Glutamatergic neuron (in vitro differentiated cells): ENCODE data around the gene UTP18. TPM values are rescaled to one million over a fixed set of nuclear protein-coding genes. Genes with fewer than 3 reads are reported as not detected.

Source experiments
- DNase-seq: peaks from one replicate; pipeline ENCODE4 v3.0.0; 2022
- H3K27ac Mint-ChIP-seq: one replicate; pipeline ENCODE4 v1.8.0; 2020; ENCODE audit warnings: mild to moderate bottlenecking, mixed read lengths, inconsistent platforms; ENCODE audit not compliant: unreplicated experiment
- H3K27me3 Mint-ChIP-seq: one replicate; pipeline ENCODE4 v1.8.0; 2020; ENCODE audit warnings: mild to moderate bottlenecking, moderate library complexity, mixed read lengths, inconsistent platforms; ENCODE audit not compliant: unreplicated experiment
- H3K36me3 Mint-ChIP-seq: one replicate; pipeline ENCODE4 v1.8.0; 2020; ENCODE audit warnings: mild to moderate bottlenecking, mixed read lengths, inconsistent platforms; ENCODE audit not compliant: unreplicated experiment
- H3K4me1 Mint-ChIP-seq: one replicate; pipeline ENCODE4 v1.8.0; 2020; ENCODE audit warnings: mild to moderate bottlenecking, low read depth, mixed read lengths, inconsistent platforms; ENCODE audit not compliant: unreplicated experiment
- H3K4me3 Mint-ChIP-seq: one replicate; pipeline ENCODE4 v1.8.0; 2020; ENCODE audit warnings: mild to moderate bottlenecking, mixed read lengths, inconsistent platforms; ENCODE audit not compliant: unreplicated experiment
- H3K9me3 Mint-ChIP-seq: one replicate; pipeline ENCODE4 v1.8.0; 2020; ENCODE audit warnings: mild to moderate bottlenecking, moderate library complexity, mixed read lengths, inconsistent platforms; ENCODE audit not compliant: unreplicated experiment
- CTCF ChIP-seq: fragments of 200-600 bp; sonication (generic); IDR thresholded peaks from one replicate; pipeline ENCODE4 v1.5.0; 2021; ENCODE audit not compliant: partially characterized antibody, unreplicated experiment
- total RNA-seq: library from RNA; stranded (reverse); fragmentation: NEBNext Ultra II Directional; extraction: Animal tissue kit (Norgen Biotek cat#: 25700); gene quantifications from one replicate; pipeline ENCODE4 v1.2.1, GENCODE V29; 2021; ENCODE audit not compliant: unreplicated experiment

Gene UTP18
- total RNA-seq, 1 donor from 2014 or later, result 23.9 TPM

- Mint-ChIP-seq H3K27me3 (no peaks in the 10 kb centered on the region), H3K4me1 (no peaks in the 10 kb centered on the region), H3K9me3 (no peaks in the 10 kb centered on the region), H3K27ac (no peak overlapping the region), H3K4me3 (no peak overlapping the region), H3K36me3 (no peaks in the 10 kb centered on the region)
- no peak for DNase-seq
- no peak for TF ChIP-seq CTCF
Observed at GRCh38 chr17:51245535-51245934, 14.8 kb upstream of the UTP18 start.

DNA sequence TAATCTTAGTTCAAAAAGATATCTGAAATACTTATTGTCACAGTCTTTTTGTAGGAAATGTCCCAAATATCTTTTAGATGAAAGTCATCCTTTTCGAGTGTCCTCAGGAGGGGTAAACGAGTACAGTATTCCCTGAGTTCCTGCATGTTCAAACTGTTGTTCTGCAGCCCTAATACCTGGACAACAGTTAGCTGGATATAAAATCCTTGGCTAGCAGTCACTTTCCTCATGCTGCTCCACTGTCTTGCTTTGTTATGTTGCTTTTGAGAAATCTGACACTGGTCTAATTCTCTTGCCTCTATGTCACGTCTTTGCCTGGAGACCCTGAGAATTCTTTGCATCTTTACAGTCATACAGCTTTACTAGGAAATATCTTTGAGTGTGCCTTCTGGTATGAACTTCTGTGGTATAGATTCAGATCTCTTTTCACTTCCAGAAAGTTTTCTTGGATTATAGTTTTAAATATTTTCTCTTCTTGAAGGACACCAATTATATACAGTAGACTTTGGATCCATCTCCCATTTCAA lies 10.0 kb upstream of the UTP18 start:
- DNase-seq, result no peak
- H3K4me3 Mint-ChIP-seq, result no peak overlapping the region
- TF ChIP-seq CTCF, result no peak
- H3K4me1 Mint-ChIP-seq, result no peaks in the 10 kb centered on the region
- H3K27ac Mint-ChIP-seq, result no peak overlapping the region
- peaks cover 5% of the 10 kb centered on the region for H3K36me3 Mint-ChIP-seq
- H3K9me3 Mint-ChIP-seq, result no peaks in the 10 kb centered on the region
- peaks cover 2% of the 10 kb centered on the region for H3K27me3 Mint-ChIP-seq

DNA sequence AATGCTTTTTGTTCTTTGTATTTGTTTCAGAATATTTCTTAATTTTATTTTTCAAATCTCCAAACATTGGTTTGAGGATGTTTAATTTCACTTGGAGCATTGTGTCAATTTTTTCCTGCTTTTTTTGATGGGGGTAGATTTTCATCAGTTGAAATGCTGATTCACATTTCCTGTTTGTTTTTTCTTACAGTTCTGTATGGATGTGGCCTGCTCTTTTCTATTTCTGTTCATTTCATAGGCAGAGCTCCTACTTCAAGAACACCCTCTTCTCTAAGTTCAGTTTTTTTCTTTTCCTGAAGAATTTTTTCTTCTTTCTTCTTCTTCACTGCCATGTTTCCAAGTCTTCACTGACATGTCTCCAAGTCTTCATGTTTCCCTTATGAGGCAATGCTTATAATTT lies 9.3 kb upstream of the UTP18 start:
- no peak overlapping the region for H3K4me3 Mint-ChIP-seq
- TF ChIP-seq CTCF, result no peak
- peaks cover 5% of the 10 kb centered on the region for H3K36me3 Mint-ChIP-seq
- no peak overlapping the region for H3K27ac Mint-ChIP-seq
- peaks cover 2% of the 10 kb centered on the region for H3K27me3 Mint-ChIP-seq
- H3K9me3 Mint-ChIP-seq, result no peaks in the 10 kb centered on the region
- no peaks in the 10 kb centered on the region for H3K4me1 Mint-ChIP-seq
- DNase-seq, result no peak

- Mint-ChIP-seq H3K4me1 (peaks cover 12% of the 10 kb centered on the region), H3K36me3 (peaks cover 5% of the 10 kb centered on the region), H3K27ac (no peak overlapping the region), H3K9me3 (peaks cover 8% of the 10 kb centered on the region), H3K27me3 (peaks cover 12% of the 10 kb centered on the region), H3K4me3 (no peak overlapping the region)
- no peak for TF ChIP-seq CTCF
- DNase-seq, result no peak
Observed at GRCh38 chr17:51255673-51256072, 4.7 kb upstream of the UTP18 start.

DNA sequence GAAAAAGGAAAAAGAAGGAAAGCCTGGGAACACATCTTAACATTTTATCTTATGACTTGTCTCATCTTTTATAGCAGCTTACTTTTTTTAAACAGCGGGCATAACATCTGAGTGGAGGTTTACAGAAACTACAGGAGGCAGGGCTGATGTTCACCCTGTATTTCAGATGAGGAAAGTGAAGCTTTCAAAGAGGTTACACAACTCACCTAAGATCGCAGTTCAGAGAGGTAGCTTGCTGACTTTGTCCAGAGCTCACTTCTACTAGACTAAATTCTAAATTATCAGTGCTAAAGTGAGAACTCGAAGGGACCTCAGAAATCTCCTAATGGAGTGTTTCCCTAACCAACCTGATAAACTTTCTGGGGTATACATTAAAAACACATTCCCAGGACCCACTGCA lies 4.2 kb upstream of the UTP18 start:
- peaks cover 8% of the 10 kb centered on the region for H3K9me3 Mint-ChIP-seq
- DNase-seq, result no peak
- peaks cover 12% of the 10 kb centered on the region for H3K27me3 Mint-ChIP-seq
- no peak overlapping the region for H3K27ac Mint-ChIP-seq
- H3K4me1 Mint-ChIP-seq, result peaks cover 12% of the 10 kb centered on the region
- TF ChIP-seq CTCF, result no peak
- H3K36me3 Mint-ChIP-seq, result peaks cover 3% of the 10 kb centered on the region
- H3K4me3 Mint-ChIP-seq, result no peak overlapping the region
